K562 (cell line): ENCODE data around the gene FDX2. TPM values are rescaled to one million over a fixed set of nuclear protein-coding genes. Genes with fewer than 3 reads are reported as not detected.

Experiments used
- ARID4B ChIP-seq: sonication (generic); formaldehyde crosslinking; IDR thresholded peaks from 2 replicates; pipeline ENCODE4 v1.8.0; 2022; ENCODE audit warnings: mild to moderate bottlenecking, missing genetic modification reagents
- CCNT2 ChIP-seq: IDR thresholded peaks from 2 replicates; pipeline ENCODE4 v1.6.1; 2011; ENCODE audit warnings: borderline replicate concordance, low read depth, mild to moderate bottlenecking, moderate library complexity, mixed read lengths, low read length; ENCODE audit not compliant: insufficient read length; ENCODE audit errors: extremely low read depth
- ELK1 ChIP-seq: sonication (generic); formaldehyde crosslinking; IDR thresholded peaks from 2 replicates; pipeline ENCODE4 v1.8.1; 2022; ENCODE audit warnings: missing genetic modification reagents
- HDAC6 ChIP-seq: IDR thresholded peaks from 2 replicates; pipeline ENCODE4 v1.6.1; 2012; ENCODE audit warnings: low read depth, mild to moderate bottlenecking, control low read depth, inconsistent platforms, low read length, moderate library complexity
- HNRNPLL ChIP-seq: fragments of 200-400 bp; formaldehyde crosslinking; IDR thresholded peaks from 2 replicates; pipeline ENCODE4 v1.6.1; 2017; ENCODE audit warnings: low read length, low read depth, mild to moderate bottlenecking; ENCODE audit not compliant: poor library complexity, severe bottlenecking
- MEF2A ChIP-seq: IDR thresholded peaks from 2 replicates; pipeline ENCODE4 v1.6.1; 2011; ENCODE audit warnings: low read depth, mild to moderate bottlenecking, low read length, moderate library complexity; ENCODE audit not compliant: control insufficient read depth
- NBN ChIP-seq: fragments of 450-650 bp; IDR thresholded peaks from 2 replicates; pipeline ENCODE4 v1.6.1; 2016; ENCODE audit warnings: low read depth, mild to moderate bottlenecking
- NONO ChIP-seq, 2 experiments: fragments of 200-400 bp in 1 of 2; fragments of 450-650 bp in 1 of 2; formaldehyde crosslinking in 1 of 2; IDR thresholded peaks; 2 replicates each; pipeline ENCODE4 v1.6.1; 2017; ENCODE audit warnings: low read depth in 2 of 2, mild to moderate bottlenecking in 2 of 2, moderate library complexity in 2 of 2, low read length in 1 of 2
- PHB ChIP-seq: fragments of 250-450 bp; sonication (Bioruptor Pico); IDR thresholded peaks from 2 replicates; pipeline ENCODE4 v1.5.0; 2021
- POLR2AphosphoS5 ChIP-seq: IDR thresholded peaks from 2 replicates; pipeline ENCODE4 v1.6.1; 2011; ENCODE audit warnings: mild to moderate bottlenecking, low read depth, low read length, moderate library complexity; ENCODE audit not compliant: control insufficient read depth, insufficient read depth
- RERE ChIP-seq: sonication (generic); formaldehyde crosslinking; IDR thresholded peaks from 2 replicates; pipeline ENCODE4 v1.8.0; 2023; ENCODE audit warnings: missing genetic modification reagents, mild to moderate bottlenecking, borderline replicate concordance
- STAT5B ChIP-seq: fragments of 250-450 bp; sonication (Bioruptor Pico); IDR thresholded peaks from 2 replicates; pipeline ENCODE4 v1.8.0; 2021; ENCODE audit warnings: mild to moderate bottlenecking, inconsistent platforms
- ZFP30 ChIP-seq: fragments of 250-450 bp; sonication (Bioruptor Pico); IDR thresholded peaks from 2 replicates; pipeline ENCODE4 v1.8.0; 2022; ENCODE audit warnings: moderate library complexity, mild to moderate bottlenecking, inconsistent platforms, borderline replicate concordance
- ZNF668 ChIP-seq: fragments of 250-450 bp; sonication (Bioruptor Pico); IDR thresholded peaks from 2 replicates; pipeline ENCODE4 v1.8.0; 2022; ENCODE audit warnings: mild to moderate bottlenecking, inconsistent platforms
- polyA plus RNA-seq, 8 experiments: library from polyadenylated mRNA; depleted of rRNA in 4 of 8; stranded (reverse) in 5 of 8; unstranded in 3 of 8; fragments of >200 nt; fragmentation: Nextera tagmentation in 2 of 8; fragmentation: Illumina TruSeq in 1 of 8; extraction: Ambion mirVana in 2 of 8; extraction: Trizol in 1 of 8; gene quantifications; 2 replicates each; pipeline versions ENCODE4 v1.2.1 to v1.2.3, GENCODE V29; 2011 to 2014; ENCODE audit warnings: inconsistent platforms in 1 of 8, missing spikeins in 1 of 8
- total RNA-seq, 7 experiments: library from RNA; depleted of rRNA in 6 of 7; stranded (reverse); fragments of >200 nt in 6 of 7; fragmentation: Illumina TruSeq in 2 of 7; extraction: Trizol in 2 of 7; gene quantifications; 2 replicates each; pipeline versions ENCODE4 v1.2.1 to v1.2.3, GENCODE V29; 2011 to 2021; ENCODE audit warnings: low replicate concordance in 1 of 7

The FDX2 gene
- total and polyA plus RNA-seq, 9 of the 15 experiments (the other 6 are each of a cell fraction or from before 2014, with no cell fraction given): 2.5 to 49.8 (median 29.7) TPM

GRCh38 chr19:10286803-10287737 is 28.7 kb downstream of the FDX2 start, which contains the start of gene ICAM4 (continued):
- TF ChIP-seq POLR2AphosphoS5 (peak; percentile 71; the same call in 1 of the 2 replicates), ARID4B (CRISPR knock-in tag) (peak; percentile 80; the same call in 1 of the 2 replicates), PHB (no peak), HNRNPLL (peak; percentile 69), MEF2A (no peak), RERE (CRISPR knock-in tag) (no peak), ELK1 (CRISPR knock-in tag) (peak; percentile 32; the same call in 1 of the 2 replicates), HDAC6 (no peak), NONO (IDR thresholded peaks at IDR 0.05; ENCODE audit: low read depth in 2 of 2, low read length in 1 of 2) (peak in 1 of 2 experiments; percentile 40; a peak in 1 of 4 replicates), STAT5B (no peak), ZNF668 (CRISPR knock-in tag) (no peak), CCNT2 (peak; percentile 90), ZFP30 (CRISPR knock-in tag) (no peak), NBN (no peak)
